ENCODE measurements around the gene APPL2. TPM values are rescaled to one million over a fixed set of nuclear protein-coding genes. Genes with fewer than 3 reads are reported as not detected.

The APPL2 gene
- total RNA-seq, 1 donor, result 46.3 TPM

DNA sequence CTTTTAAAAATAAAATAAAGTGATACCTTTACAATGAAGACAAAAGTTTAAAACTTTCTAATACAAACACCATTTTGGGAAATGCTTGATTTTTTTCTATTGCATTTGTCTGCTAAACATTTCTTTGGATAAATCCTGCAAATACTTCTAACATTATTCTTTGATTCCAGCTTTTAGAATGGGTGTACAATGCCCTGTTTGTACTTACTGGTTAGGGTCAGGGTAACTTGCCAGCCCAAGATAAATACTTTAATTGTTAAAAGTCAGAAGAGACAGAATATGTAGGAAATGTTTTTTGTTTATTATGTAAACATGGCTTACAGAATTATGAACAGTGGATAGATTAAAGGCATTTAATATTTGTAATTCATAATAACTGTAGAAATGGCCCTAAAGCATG lies 68.0 kb downstream of the APPL2 start:
- Histone ChIP-seq H3K4me1 (ENCODE audit: insufficient read depth, low read length) (no peaks in the 10 kb centered on the region), H3K27me3 (ENCODE audit: insufficient read depth, low read length) (no peaks in the 10 kb centered on the region), H3K9me3 (ENCODE audit: low read depth, low read length) (no peaks in the 10 kb centered on the region), H3K4me3 (ENCODE audit: low read length) (no peak overlapping the region)

GRCh38 chr12:105167346-105167745 lies 68.6 kb downstream of the APPL2 start:
- Histone ChIP-seq H3K4me3 (ENCODE audit: low read length) (no peak overlapping the region), H3K4me1 (ENCODE audit: insufficient read depth, low read length) (no peaks in the 10 kb centered on the region), H3K9me3 (ENCODE audit: low read depth, low read length) (no peaks in the 10 kb centered on the region), H3K27me3 (ENCODE audit: insufficient read depth, low read length) (no peaks in the 10 kb centered on the region)

DNA sequence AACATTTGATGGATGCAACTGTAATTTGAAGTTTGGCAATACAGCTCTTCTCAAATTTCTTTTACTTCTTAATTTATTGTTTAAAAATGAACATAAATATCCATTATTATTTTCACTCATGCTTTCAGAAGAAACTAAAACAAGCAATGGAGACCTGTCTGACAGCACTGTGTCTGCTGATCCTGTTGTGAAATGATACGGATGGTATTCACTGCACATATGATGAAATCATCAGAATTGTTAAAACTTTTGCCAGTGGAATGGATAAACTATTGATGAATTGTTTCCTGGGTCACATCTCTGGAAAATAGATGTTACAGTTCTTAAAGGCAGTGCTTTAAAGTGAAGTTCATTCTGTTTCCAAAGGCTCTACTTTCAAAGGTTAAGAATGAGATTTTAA lies 69.2 kb downstream of the APPL2 start:
- Histone ChIP-seq H3K9me3 (ENCODE audit: low read depth, low read length) (no peaks in the 10 kb centered on the region), H3K4me1 (ENCODE audit: insufficient read depth, low read length) (no peaks in the 10 kb centered on the region), H3K4me3 (ENCODE audit: low read length) (no peak overlapping the region), H3K27me3 (ENCODE audit: insufficient read depth, low read length) (no peaks in the 10 kb centered on the region)

- H3K27me3 ChIP-seq (ENCODE audit: insufficient read depth, low read length), result no peaks in the 10 kb centered on the region
These were observed 71.9 kb downstream of the APPL2 start for GRCh38 chr12:105164068-105164467.

GRCh38 chr12:105162174-105162573 lies 73.8 kb downstream of the APPL2 start:
- Histone ChIP-seq H3K4me1 (ENCODE audit: insufficient read depth, low read length) (no peaks in the 10 kb centered on the region), H3K9me3 (ENCODE audit: low read depth, low read length) (no peaks in the 10 kb centered on the region), H3K27me3 (ENCODE audit: insufficient read depth, low read length) (no peaks in the 10 kb centered on the region), H3K4me3 (ENCODE audit: low read length) (no peak overlapping the region)

More at GRCh38 chr12:105164068-105164467, 71.9 kb downstream of the APPL2 start:
- H3K4me1 ChIP-seq (ENCODE audit: insufficient read depth, low read length), result no peaks in the 10 kb centered on the region
- no peak overlapping the region for H3K4me3 ChIP-seq (ENCODE audit: low read length)
- H3K9me3 ChIP-seq (ENCODE audit: low read depth, low read length), result no peaks in the 10 kb centered on the region

DNA sequence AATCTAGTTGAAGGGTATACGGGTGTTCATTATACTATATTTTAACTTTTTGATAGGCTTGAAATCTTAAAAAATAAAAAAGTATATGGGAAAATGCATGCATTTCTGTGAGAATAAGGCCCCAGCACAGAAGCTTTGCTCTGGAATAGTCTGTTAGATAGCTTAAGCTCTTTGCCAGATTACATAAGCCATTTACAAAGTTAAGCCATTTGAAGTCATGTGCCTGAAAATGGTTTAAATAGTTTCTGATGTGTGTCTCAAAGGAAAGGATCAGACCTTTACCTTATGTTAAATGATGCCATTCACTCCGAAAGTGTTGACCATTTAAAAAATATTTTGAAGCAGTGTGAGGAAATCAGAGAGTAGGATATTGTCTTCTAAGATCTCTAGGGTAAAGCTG lies 77.1 kb downstream of the APPL2 start:
- no peaks in the 10 kb centered on the region for H3K4me1 ChIP-seq (ENCODE audit: insufficient read depth, low read length)
- no peaks in the 10 kb centered on the region for H3K27me3 ChIP-seq (ENCODE audit: insufficient read depth, low read length)
- H3K4me3 ChIP-seq (ENCODE audit: low read length), result no peak overlapping the region
- H3K9me3 ChIP-seq (ENCODE audit: low read depth, low read length), result no peaks in the 10 kb centered on the region

- H3K27me3 ChIP-seq (ENCODE audit: insufficient read depth, low read length), result no peaks in the 10 kb centered on the region
- no peaks in the 10 kb centered on the region for H3K4me1 ChIP-seq (ENCODE audit: insufficient read depth, low read length)
- no peak overlapping the region for H3K4me3 ChIP-seq (ENCODE audit: low read length)
- H3K9me3 ChIP-seq (ENCODE audit: low read depth, low read length), result no peaks in the 10 kb centered on the region
These were observed 78.4 kb downstream of the APPL2 start for GRCh38 chr12:105157606-105158005.

GRCh38 chr12:105156260-105156659 lies 79.7 kb downstream of the APPL2 start:
- no peak overlapping the region for H3K4me3 ChIP-seq (ENCODE audit: low read length)
- H3K27me3 ChIP-seq (ENCODE audit: insufficient read depth, low read length), result no peaks in the 10 kb centered on the region
- no peaks in the 10 kb centered on the region for H3K9me3 ChIP-seq (ENCODE audit: low read depth, low read length)
- H3K4me1 ChIP-seq (ENCODE audit: insufficient read depth, low read length), result no peaks in the 10 kb centered on the region

- H3K4me1 ChIP-seq (ENCODE audit: insufficient read depth, low read length), result no peaks in the 10 kb centered on the region
- H3K4me3 ChIP-seq (ENCODE audit: low read length), result no peak overlapping the region
- H3K27me3 ChIP-seq (ENCODE audit: insufficient read depth, low read length), result no peaks in the 10 kb centered on the region
- no peaks in the 10 kb centered on the region for H3K9me3 ChIP-seq (ENCODE audit: low read depth, low read length)
These were observed 93.7 kb downstream of the APPL2 start for GRCh38 chr12:105142259-105142658.

DNA sequence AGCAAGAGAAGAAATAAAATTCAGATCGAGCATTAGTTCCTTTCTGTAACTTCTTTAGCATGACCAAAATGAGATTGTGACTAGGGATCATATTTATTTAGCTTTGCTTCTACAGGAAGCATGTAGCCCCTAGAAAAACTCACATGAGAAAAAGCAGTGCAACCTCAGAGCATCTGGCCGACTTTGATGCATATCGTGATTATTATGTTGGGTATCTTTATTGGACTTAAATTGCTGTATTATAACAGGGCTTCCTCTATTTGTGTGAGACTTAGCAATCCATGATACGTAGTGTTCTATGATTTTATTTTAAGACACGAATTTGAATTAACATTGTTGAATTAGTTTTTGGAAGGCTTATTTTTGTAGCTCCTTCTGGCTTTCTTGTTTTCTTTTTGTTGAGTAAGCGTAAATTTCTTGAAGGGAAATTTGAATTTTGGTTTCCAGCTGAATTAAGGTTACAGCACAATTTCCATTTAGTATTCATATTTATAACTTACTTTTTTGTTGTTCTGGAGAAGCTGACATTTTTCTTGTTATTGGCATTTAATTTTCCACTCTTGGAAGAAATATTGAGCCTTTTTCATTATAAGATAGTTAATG lies 94.6 kb downstream of the APPL2 start:
- Histone ChIP-seq H3K27me3 (ENCODE audit: insufficient read depth, low read length) (no peaks in the 10 kb centered on the region), H3K4me3 (ENCODE audit: low read length) (no peak overlapping the region), H3K9me3 (ENCODE audit: low read depth, low read length) (no peaks in the 10 kb centered on the region), H3K4me1 (ENCODE audit: insufficient read depth, low read length) (no peaks in the 10 kb centered on the region)

GRCh38 chr12:105138248-105138647 lies 97.7 kb downstream of the APPL2 start:
- no peak overlapping the region for H3K4me3 ChIP-seq (ENCODE audit: low read length)
- H3K27me3 ChIP-seq (ENCODE audit: insufficient read depth, low read length), result no peaks in the 10 kb centered on the region
- H3K9me3 ChIP-seq (ENCODE audit: low read depth, low read length), result no peaks in the 10 kb centered on the region
- no peaks in the 10 kb centered on the region for H3K4me1 ChIP-seq (ENCODE audit: insufficient read depth, low read length)

Other genes with a start within 250 kb of the APPL2 start
- 2.7 TPM for gene NOPCHAP1, start 249.9 kb downstream of the APPL2 start, total RNA-seq
- under 0.01 TPM for gene ALDH1L2, start 151.7 kb downstream of the APPL2 start, total RNA-seq
- 71.0 TPM for gene WASHC4, start 128.4 kb downstream of the APPL2 start, total RNA-seq
- gene C12orf75, start 94.5 kb upstream of the APPL2 start, total RNA-seq, result 39.8 TPM

Data from mononuclear cell (primary cell).